CD4-positive, alpha-beta T cell (primary cell): ENCODE measurements around the gene PTGER3. TPM values are rescaled to one million over a fixed set of nuclear protein-coding genes. Genes with fewer than 3 reads are reported as not detected.

Source experiments
- ATAC-seq: fragments of 200-7000 bp; cut with Tn5 transposase; one replicate; pipeline ENCODE4 v1.10.0; 2022; ENCODE audit warnings: mild to moderate bottlenecking; ENCODE audit not compliant: poor library complexity
- CTCF ChIA-PET: fragments of 350-600 bp; sonication (Branson Sonifier 250); formaldehyde crosslinking; loops from one replicate; lab custom pipeline; 2021; ENCODE audit warnings: antibody characterized with exemption, inconsistent platforms; lab: Charles Lee
- POLR2A ChIA-PET: fragments of 350-600 bp; sonication (Branson Sonifier 250); formaldehyde crosslinking; loops from one replicate; lab custom pipeline; 2021; ENCODE audit warnings: antibody characterized with exemption, inconsistent platforms; lab: Charles Lee
- DNase-seq, 14 experiments: peaks; one replicate each; pipeline ENCODE4 v3.0.0-alpha.2; 2013 to 2020; ENCODE audit warnings: mixed read lengths in 2 of 14
- H3K27ac ChIP-seq, 2 donors: one replicate each; pipeline versions ENCODE4 v1.5.1 to v1.7.0; 2013; ENCODE audit warnings: low read length in 2 of 2, low read depth in 1 of 2, mild to moderate bottlenecking in 1 of 2
- H3K27me3 ChIP-seq, 2 experiments: 1 replicate in 1 of 2; 2 replicates in 1 of 2; pipeline versions ENCODE4 v1.6.1 to v1.7.0; 2013; ENCODE audit warnings: low read length in 2 of 2, control low read depth in 1 of 2, mild to moderate bottlenecking in 1 of 2, moderate library complexity in 1 of 2; ENCODE audit not compliant: insufficient read depth in 2 of 2, control insufficient read depth in 1 of 2
- H3K36me3 ChIP-seq: one replicate; pipeline ENCODE4 v1.6.1; 2013; ENCODE audit warnings: low read length, control low read depth; ENCODE audit not compliant: insufficient read depth
- H3K4me1 ChIP-seq: one replicate; pipeline ENCODE4 v1.6.1; 2013; ENCODE audit warnings: low read length, control low read depth; ENCODE audit not compliant: insufficient read depth
- H3K4me3 ChIP-seq: one replicate; pipeline ENCODE4 v1.5.1; 2013; ENCODE audit warnings: mild to moderate bottlenecking, low read length, moderate library complexity
- H3K9me3 ChIP-seq, 2 experiments: 1 replicate in 1 of 2; 2 replicates in 1 of 2; pipeline versions ENCODE4 v1.6.1 to v1.7.0; 2013; ENCODE audit warnings: low read length in 2 of 2, mild to moderate bottlenecking in 2 of 2, control low read depth in 1 of 2, moderate library complexity in 1 of 2; ENCODE audit not compliant: control insufficient read depth in 1 of 2, insufficient read depth in 1 of 2
- H3K27ac Mint-ChIP-seq: one replicate; pipeline ENCODE4 v1.8.0; 2020; ENCODE audit warnings: mixed read lengths
- H3K27me3 Mint-ChIP-seq: one replicate; pipeline ENCODE4 v1.8.0; 2021; ENCODE audit warnings: mixed read lengths
- H3K36me3 Mint-ChIP-seq: one replicate; pipeline ENCODE4 v1.8.0; 2021; ENCODE audit warnings: low read depth, mixed read lengths
- H3K4me1 Mint-ChIP-seq: one replicate; pipeline ENCODE4 v1.8.0; 2021; ENCODE audit warnings: low read depth, mixed read lengths
- H3K4me3 Mint-ChIP-seq: one replicate; pipeline ENCODE4 v1.8.0; 2020; ENCODE audit warnings: mild to moderate bottlenecking, mixed read lengths
- H3K9me3 Mint-ChIP-seq: one replicate; pipeline ENCODE4 v1.8.0; 2020; ENCODE audit warnings: mixed read lengths
- intact Hi-C, 2 experiments: fragments of 100-400 bp; cut with DNase I in 1 of 2; cut with micrococcal nuclease in 1 of 2; formaldehyde crosslinking; loops; one replicate each; pipeline versions ENCODE4 v1.15.1 to v1.9.0; 2023 to 2025; cut with DNase I, micrococcal nuclease
- total RNA-seq, 174 experiments: library from RNA in 2 of 174; stranded (reverse) in 2 of 174; gene quantifications; one replicate each; pipeline ENCODE4 v1.2.3 and lab custom pipeline; 2021 to 2026
- TF ChIP-seq, protein P1 (sequence below): fragments of 200-600 bp; IDR thresholded peaks from one replicate; pipeline ENCODE4 v1.8.0; 2022; ENCODE audit warnings: antibody characterized with exemption, mild to moderate bottlenecking

Gene PTGER3
- total RNA-seq, 2 experiments from 2014 or later, result not detected

DNA sequence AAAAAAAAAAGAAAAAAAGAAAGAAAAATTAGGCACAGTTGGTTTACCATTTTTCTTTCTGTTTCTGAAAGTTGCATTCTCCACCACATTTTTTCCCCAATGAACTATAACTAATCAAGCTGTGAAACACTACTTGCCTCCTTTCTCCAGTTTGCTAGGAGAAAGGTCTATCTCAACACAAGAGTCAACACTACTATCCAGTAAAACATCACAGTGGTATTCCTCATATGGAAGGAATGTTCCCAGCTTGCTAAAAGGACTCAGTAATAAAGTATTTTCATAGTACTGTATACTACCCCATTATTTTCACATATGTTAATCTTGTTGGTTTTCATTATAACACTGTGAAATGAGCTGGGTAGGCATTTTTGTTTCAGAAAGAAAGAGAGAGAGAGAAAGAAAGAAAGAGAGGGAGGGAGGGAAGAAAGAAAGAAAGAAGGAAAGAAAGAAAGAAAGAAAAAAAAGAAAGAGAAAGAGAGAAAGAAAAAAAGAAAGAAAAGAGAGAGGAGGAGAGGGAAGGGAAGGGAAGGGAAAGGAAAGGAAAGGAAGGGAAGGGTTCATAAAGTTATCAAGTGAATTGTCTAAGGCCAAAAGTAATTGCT is 7.9 kb downstream of the PTGER3 start:
- H3K4me3 Mint-ChIP-seq, result no peak overlapping the region
- ChIA-PET CTCF (no interaction called here), POLR2A (no interaction called here)
- H3K36me3 Mint-ChIP-seq, result no peaks in the 10 kb centered on the region
- Histone ChIP-seq H3K9me3 (no peaks in the 10 kb centered on the region), H3K4me3 (no peak overlapping the region), H3K36me3 (no peaks in the 10 kb centered on the region), H3K27ac (no peak overlapping the region), H3K27me3 (peaks cover 6 to 17% of the 10 kb centered on the region in 2 experiments), H3K4me1 (no peaks in the 10 kb centered on the region)
- no peak for ATAC-seq
- H3K9me3 Mint-ChIP-seq, result no peaks in the 10 kb centered on the region
- TF ChIP-seq, protein P1, sequence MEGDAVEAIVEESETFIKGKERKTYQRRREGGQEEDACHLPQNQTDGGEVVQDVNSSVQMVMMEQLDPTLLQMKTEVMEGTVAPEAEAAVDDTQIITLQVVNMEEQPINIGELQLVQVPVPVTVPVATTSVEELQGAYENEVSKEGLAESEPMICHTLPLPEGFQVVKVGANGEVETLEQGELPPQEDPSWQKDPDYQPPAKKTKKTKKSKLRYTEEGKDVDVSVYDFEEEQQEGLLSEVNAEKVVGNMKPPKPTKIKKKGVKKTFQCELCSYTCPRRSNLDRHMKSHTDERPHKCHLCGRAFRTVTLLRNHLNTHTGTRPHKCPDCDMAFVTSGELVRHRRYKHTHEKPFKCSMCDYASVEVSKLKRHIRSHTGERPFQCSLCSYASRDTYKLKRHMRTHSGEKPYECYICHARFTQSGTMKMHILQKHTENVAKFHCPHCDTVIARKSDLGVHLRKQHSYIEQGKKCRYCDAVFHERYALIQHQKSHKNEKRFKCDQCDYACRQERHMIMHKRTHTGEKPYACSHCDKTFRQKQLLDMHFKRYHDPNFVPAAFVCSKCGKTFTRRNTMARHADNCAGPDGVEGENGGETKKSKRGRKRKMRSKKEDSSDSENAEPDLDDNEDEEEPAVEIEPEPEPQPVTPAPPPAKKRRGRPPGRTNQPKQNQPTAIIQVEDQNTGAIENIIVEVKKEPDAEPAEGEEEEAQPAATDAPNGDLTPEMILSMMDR, result no peak
- H3K4me1 Mint-ChIP-seq, result no peaks in the 10 kb centered on the region
- DNase-seq, result no peak
- no peak overlapping the region for H3K27ac Mint-ChIP-seq
- intact Hi-C loops, result no loop called here
- peaks cover 55% of the 10 kb centered on the region for H3K27me3 Mint-ChIP-seq

DNA sequence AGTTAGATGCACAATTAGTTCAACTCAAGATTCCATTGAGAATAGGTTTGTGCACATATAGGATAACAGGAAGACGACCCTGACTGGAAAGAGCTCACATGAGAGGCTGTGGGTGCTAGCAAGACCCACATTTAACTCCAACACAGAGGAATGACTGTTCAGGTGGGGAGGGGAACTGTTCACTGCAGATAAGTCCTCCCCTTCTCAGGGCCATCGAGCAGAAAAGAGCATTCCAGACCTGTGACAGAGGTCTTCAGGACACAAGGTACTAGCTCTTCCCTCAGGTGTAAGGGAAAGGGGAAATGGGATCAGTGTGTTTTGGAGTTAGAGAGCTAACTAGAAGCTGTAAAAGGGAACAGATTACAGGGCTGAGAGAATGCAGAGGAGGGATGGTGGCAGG is 8.7 kb downstream of the PTGER3 start:
- no peak overlapping the region for H3K4me3 ChIP-seq
- no peak overlapping the region for H3K27ac ChIP-seq
- DNase-seq, result no peak
- ATAC-seq, result no peak
- H3K4me1 ChIP-seq, result no peaks in the 10 kb centered on the region
- ChIA-PET POLR2A (no interaction called here), CTCF (no interaction called here)
- peaks cover 6 to 16% of the 10 kb centered on the region in 2 experiments for H3K27me3 ChIP-seq
- no peak overlapping the region for H3K4me3 Mint-ChIP-seq
- H3K36me3 ChIP-seq, result no peaks in the 10 kb centered on the region
- H3K4me1 Mint-ChIP-seq, result no peaks in the 10 kb centered on the region
- no peaks in the 10 kb centered on the region for H3K36me3 Mint-ChIP-seq
- no peaks in the 10 kb centered on the region for H3K9me3 ChIP-seq
- TF ChIP-seq, protein P1, result no peak
- no peaks in the 10 kb centered on the region for H3K9me3 Mint-ChIP-seq
- H3K27ac Mint-ChIP-seq, result no peak overlapping the region
- peaks cover 52% of the 10 kb centered on the region for H3K27me3 Mint-ChIP-seq
- intact Hi-C loops, result no loop called here

DNA sequence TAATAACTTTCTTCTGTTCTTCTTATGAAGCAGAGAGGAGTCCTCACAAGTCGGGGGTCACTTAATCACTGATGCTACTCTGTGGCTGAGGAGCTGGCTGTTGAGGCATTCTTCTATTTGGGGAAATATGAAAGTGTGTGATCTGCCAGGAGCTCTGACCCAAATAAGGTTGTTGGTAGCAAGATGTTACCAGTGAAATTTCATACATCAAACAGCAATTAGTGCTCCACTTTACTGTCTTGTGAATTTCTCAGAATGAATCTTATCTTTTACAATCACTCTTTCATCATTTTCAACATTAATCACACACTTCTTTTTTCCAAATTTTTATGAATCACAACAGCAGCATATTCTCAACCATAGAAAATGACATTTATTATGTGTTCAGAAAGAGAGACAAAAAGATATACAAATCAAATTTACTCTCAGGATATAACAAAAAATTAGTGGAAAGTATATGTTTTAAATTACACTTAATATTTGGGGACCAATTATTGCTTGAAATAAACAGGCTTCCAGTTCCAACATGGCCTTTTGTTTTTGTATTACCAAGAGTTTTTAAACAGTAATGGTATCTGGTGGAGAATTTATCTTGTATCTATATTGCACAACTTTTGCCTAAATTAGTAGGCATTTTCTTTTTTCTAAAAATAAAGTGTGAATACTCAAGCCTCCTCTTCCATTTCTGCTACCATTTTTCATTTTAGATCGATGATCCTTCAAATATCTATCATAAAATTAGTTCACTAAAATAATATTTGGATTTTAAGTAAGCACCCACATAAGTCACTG is 9.6 kb downstream of the PTGER3 start:
- ATAC-seq, result no peak
- Histone ChIP-seq H3K36me3 (no peaks in the 10 kb centered on the region), H3K4me1 (no peaks in the 10 kb centered on the region), H3K27me3 (peaks cover 6 to 16% of the 10 kb centered on the region in 2 experiments), H3K4me3 (no peak overlapping the region), H3K27ac (no peak overlapping the region), H3K9me3 (no peaks in the 10 kb centered on the region)
- intact Hi-C loops, result no loop called here
- no peaks in the 10 kb centered on the region for H3K36me3 Mint-ChIP-seq
- DNase-seq, result no peak
- no peaks in the 10 kb centered on the region for H3K9me3 Mint-ChIP-seq
- peaks cover 56% of the 10 kb centered on the region for H3K27me3 Mint-ChIP-seq
- H3K4me1 Mint-ChIP-seq, result no peaks in the 10 kb centered on the region
- CTCF ChIA-PET, result no interaction called here
- TF ChIP-seq, protein P1, result no peak
- POLR2A ChIA-PET, result no interaction called here
- H3K27ac Mint-ChIP-seq, result no peak overlapping the region
- no peak overlapping the region for H3K4me3 Mint-ChIP-seq
